Esophagus mucosa (tissue), 1 donor: Measurements from ENCODE around the gene HIGD2A. TPM values are rescaled to one million over a fixed set of nuclear protein-coding genes. Genes with fewer than 3 reads are reported as not detected.
"Not testable (repeated sequence)": the region's sequence is repeated elsewhere in the genome, so short reads cannot be mapped to it uniquely, and the experiment has no call there.

Experiments
- ATAC-seq: fragments of 200-7000 bp; cut with Tn5 transposase; one replicate; pipeline ENCODE4 v1.9.1; 2020
- total RNA-seq: library from RNA; stranded (reverse); gene quantifications from one replicate; pipeline ENCODE4 v1.2.4, GENCODE V29; 2023
- donor health status: DM: yes; HTN: yes; CAD: no.

HIGD2A gene
- total RNA-seq, 1 donor from 2014 or later, result 101 TPM

- ATAC-seq, result no peak
These were observed 7.8 kb downstream of the HIGD2A start for GRCh38 chr5:176396330-176396729.

- ATAC-seq, result no peak
These were observed 9.3 kb downstream of the HIGD2A start for GRCh38 chr5:176397736-176398420.

GRCh38 chr5:176400382-176401156, 12.0 kb downstream of the HIGD2A start:
- peak; percentile 80 for ATAC-seq

- ATAC-seq, result peak; percentile 17
These were observed 13.0 kb downstream of the HIGD2A start for GRCh38 chr5:176401281-176402205.

GRCh38 chr5:176405656-176406435, 17.3 kb downstream of the HIGD2A start:
- ATAC-seq, result no peak

- ATAC-seq, result peak; percentile 50
These were observed 18.0 kb downstream of the HIGD2A start for GRCh38 chr5:176406436-176407052.

GRCh38 chr5:176407456-176408251, 19.1 kb downstream of the HIGD2A start:
- ATAC-seq, result no peak

GRCh38 chr5:176408252-176408573, 19.7 kb downstream of the HIGD2A start:
- not testable (repeated sequence) for ATAC-seq

GRCh38 chr5:176408590-176408989, 20.0 kb downstream of the HIGD2A start:
- no peak for ATAC-seq

GRCh38 chr5:176409765-176410164, 21.2 kb downstream of the HIGD2A start:
- no peak for ATAC-seq

- peak; percentile 61 for ATAC-seq
These were observed 22.1 kb downstream of the HIGD2A start for GRCh38 chr5:176410486-176411180.

GRCh38 chr5:176412517-176413254, 24.1 kb downstream of the HIGD2A start:
- no peak for ATAC-seq

- peak; percentile 11 for ATAC-seq
These were observed 24.7 kb downstream of the HIGD2A start for GRCh38 chr5:176413255-176413565.

- no peak for ATAC-seq
These were observed 25.2 kb downstream of the HIGD2A start for GRCh38 chr5:176413709-176414191.

- no peak for ATAC-seq
These were observed 26.2 kb downstream of the HIGD2A start for GRCh38 chr5:176414704-176415103.

GRCh38 chr5:176415240-176415951, 26.8 kb downstream of the HIGD2A start:
- ATAC-seq, result no peak

- peak; percentile 88 for ATAC-seq
These were observed 27.7 kb downstream of the HIGD2A start, which contains the start of gene CLTB for GRCh38 chr5:176415952-176416924. CLTB (minus strand) TSS chr5:176416539; CDS start chr5:176416363, 176 bp downstream.
